Panc1 (cell line): ENCODE results near the gene ANKRD18A. TPM values are rescaled to one million over a fixed set of nuclear protein-coding genes. Genes with fewer than 3 reads are reported as not detected.

Experiments used
- ATAC-seq: fragments of 200-7000 bp; cut with Tn5 transposase; 2 replicates; pipeline ENCODE4 v1.9.1; 2020; ENCODE audit warnings: mild to moderate bottlenecking, moderate library complexity
- BruUV-seq: library from RNA; stranded (reverse); fragments of 400-500 nt; replicated peaks from 2 replicates; lab custom pipeline; 2021; lab: Mats Ljungman, UMichigan
- CTCF ChIA-PET: fragments of 300-600 bp; sonication (Branson Sonifier 250); formaldehyde crosslinking; loops from one replicate; lab custom pipeline; 2022; ENCODE audit warnings: antibody characterized with exemption; lab: Charles Lee
- POLR2A ChIA-PET: fragments of 300-600 bp; sonication (Branson Sonifier 250); formaldehyde crosslinking; loops from one replicate; lab custom pipeline; 2022; ENCODE audit warnings: antibody characterized with exemption; lab: Charles Lee
- DNase-seq: peaks from one replicate; pipeline ENCODE4 v3.0.0-alpha.2; 2010; ENCODE audit warnings: low read depth, low spot score
- H3K27ac ChIP-seq: 2 replicates; pipeline ENCODE4 v1.5.1; 2011; ENCODE audit warnings: mild to moderate bottlenecking, low read length, inconsistent platforms
- H3K27me3 ChIP-seq: fragments of 200-500 bp; sonication (Bioruptor generic); 2 replicates; pipeline ENCODE4 v1.6.0; 2014; ENCODE audit warnings: low read length, inconsistent platforms; ENCODE audit not compliant: control insufficient read depth, insufficient read depth
- H3K36me3 ChIP-seq: fragments of 200-500 bp; sonication (Bioruptor generic); 2 replicates; pipeline ENCODE4 v1.5.1; 2014; ENCODE audit warnings: inconsistent platforms, mild to moderate bottlenecking, low read length, moderate library complexity; ENCODE audit not compliant: control insufficient read depth, insufficient read depth
- H3K4me1 ChIP-seq: 2 replicates; pipeline ENCODE4 v1.5.1; 2011; ENCODE audit warnings: inconsistent platforms, mild to moderate bottlenecking, low read length, moderate library complexity; ENCODE audit not compliant: control insufficient read depth, insufficient read depth
- H3K4me3 ChIP-seq, 2 experiments: 2 replicates each; pipeline ENCODE4 v1.5.1; 2011 to 2012; ENCODE audit warnings: low read depth in 2 of 2, low read length in 2 of 2, mild to moderate bottlenecking in 2 of 2, inconsistent platforms in 1 of 2, moderate library complexity in 1 of 2
- H3K9me3 ChIP-seq: fragments of 200-500 bp; sonication (Bioruptor generic); 2 replicates; pipeline ENCODE4 v1.5.1; 2014; ENCODE audit warnings: low read depth, mild to moderate bottlenecking, inconsistent platforms, low read length, moderate library complexity; ENCODE audit not compliant: control insufficient read depth, insufficient read depth
- CTCF ChIP-seq: fragments of 450-650 bp; IDR thresholded peaks from 2 replicates; pipeline ENCODE4 v1.5.1; 2017; ENCODE audit warnings: mild to moderate bottlenecking
- POLR2AphosphoS5 ChIP-seq: IDR thresholded peaks from 2 replicates; pipeline ENCODE4 v1.6.1; 2012; ENCODE audit warnings: mild to moderate bottlenecking, low read depth, low read length, moderate library complexity
- REST ChIP-seq, 2 experiments: IDR thresholded peaks; 2 replicates each; pipeline ENCODE4 v1.6.1; 2011 to 2012; ENCODE audit warnings: low read depth in 2 of 2, control low read depth in 1 of 2, low read length in 1 of 2, mild to moderate bottlenecking in 1 of 2, moderate library complexity in 1 of 2; ENCODE audit not compliant: insufficient read depth in 1 of 2
- SIN3A ChIP-seq: IDR thresholded peaks from 2 replicates; pipeline ENCODE4 v1.6.1; 2012; ENCODE audit warnings: low read depth, mild to moderate bottlenecking, low read length, moderate library complexity, borderline replicate concordance; ENCODE audit not compliant: insufficient read depth
- TCF7L2 ChIP-seq: IDR thresholded peaks from 2 replicates; pipeline ENCODE4 v1.6.1; 2011; ENCODE audit warnings: mild to moderate bottlenecking, low read depth, low read length, inconsistent platforms
- in situ Hi-C: cut with HindIII; loops from 2 replicates; pipeline ENCODE4 v1.10.0; 2016; ENCODE audit warnings: low sequenced_read_pairs, low pct_unique_long_range_greater_than_20kb
- intact Hi-C: fragments of 100-400 bp; cut with micrococcal nuclease; formaldehyde crosslinking; loops from one replicate; pipeline ENCODE4 v1.10.0; 2022; ENCODE audit not compliant: unreplicated experiment
- total RNA-seq: library from RNA; stranded (reverse); gene quantifications from one replicate; pipeline ENCODE4 v1.2.1, GENCODE V29; 2021; ENCODE audit not compliant: unreplicated experiment

ANKRD18A gene
- total RNA-seq, 1 experiment from 2014 or later: 9.6 TPM

DNA sequence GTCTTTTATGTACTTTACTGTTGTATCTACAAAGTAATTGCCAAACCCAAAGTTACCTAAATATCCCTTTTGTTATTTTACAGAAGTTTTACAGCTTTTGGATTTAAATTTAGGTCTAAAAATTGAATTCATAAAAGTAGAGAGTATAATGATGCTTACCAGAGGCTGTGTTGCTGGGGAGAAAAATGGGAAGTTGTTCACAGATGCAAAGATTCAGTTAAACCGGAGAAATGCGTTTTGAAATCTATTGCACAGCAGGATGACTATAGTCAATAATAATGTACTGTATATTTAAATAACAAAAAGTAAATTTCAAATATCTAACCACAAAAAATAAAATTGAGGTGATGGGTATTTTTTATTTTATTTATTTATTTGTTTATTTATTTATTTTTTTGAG lies 2.6 kb upstream of the ANKRD18A start:
- intact Hi-C loops (loop anchor here (5.0 kb wide), 1 partner anchor 49 kb away; no protein-coding TSS in a partner anchor), in situ Hi-C loops (no loop called here)
- ATAC-seq (no peak), DNase-seq (no peak)
- H3K27ac ChIP-seq: 0 out of 2 replicates have a peak overlapping the region, but pooled peaks have one; percentile 44
- H3K36me3 ChIP-seq: no peaks in the 10 kb centered on the region
- peak overlapping the region in 1 of 2 experiments; percentile 56; a peak in 1 of 4 replicates for H3K4me3 ChIP-seq
- ChIA-PET POLR2A (no interaction called here), CTCF (no interaction called here)
- H3K9me3 ChIP-seq: peaks cover 7% of the 10 kb centered on the region; the same call in 1 of the 2 replicates
- H3K4me1 ChIP-seq: no peaks in the 10 kb centered on the region; the same call in 1 of the 2 replicates
- TSS peak; percentile 73 for BruUV-seq
- H3K27me3 ChIP-seq: no peaks in the 10 kb centered on the region
- TF ChIP-seq CTCF (no peak), TCF7L2 (no peak), REST (IDR thresholded peaks at IDR 0.05; ENCODE audit: insufficient read depth in 1 of 2, low read depth in 2 of 2, low read length in 1 of 2) (no peak), SIN3A (no peak), POLR2AphosphoS5 (no peak)

DNA sequence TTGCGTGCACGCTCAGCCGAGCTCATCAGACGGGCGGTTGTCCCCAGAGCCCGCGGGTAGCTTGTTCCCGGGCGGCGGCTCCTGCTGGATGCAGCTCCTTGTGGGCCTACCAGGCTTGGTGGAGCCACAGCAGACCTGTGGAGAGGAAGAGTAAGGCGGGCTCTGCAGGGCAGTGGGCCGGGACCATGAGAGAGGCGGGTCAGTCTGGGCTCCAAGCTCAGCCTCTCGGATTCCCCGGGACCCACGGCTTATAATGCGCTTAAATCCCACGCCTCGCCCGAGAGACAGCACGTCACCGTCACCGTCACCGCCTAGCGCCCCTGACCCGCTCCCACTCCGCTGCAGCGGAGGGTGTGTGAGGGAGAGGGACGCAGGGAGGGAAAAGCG lies 1.9 kb upstream of the ANKRD18A start:
- POLR2A ChIA-PET: no interaction called here
- ATAC-seq (peak; percentile 70), DNase-seq (no peak)
- H3K4me1 ChIP-seq: no peaks in the 10 kb centered on the region; the same call in 1 of the 2 replicates
- intact Hi-C loops: loop anchor here (5.0 kb wide), 1 partner anchor 50 kb away; no protein-coding TSS in a partner anchor
- CTCF ChIA-PET: no interaction called here
- peaks cover 7% of the 10 kb centered on the region; the same call in 1 of the 2 replicates for H3K9me3 ChIP-seq
- in situ Hi-C loops: no loop called here
- peak overlapping the region; percentile 44 for H3K27ac ChIP-seq
- H3K27me3 ChIP-seq: no peaks in the 10 kb centered on the region
- no TSS peak for BruUV-seq
- TF ChIP-seq CTCF (no peak), REST (IDR thresholded peaks at IDR 0.05; ENCODE audit: insufficient read depth in 1 of 2, low read depth in 2 of 2, low read length in 1 of 2) (no peak), SIN3A (no peak), TCF7L2 (no peak), POLR2AphosphoS5 (no peak)
- H3K4me3 ChIP-seq: peak overlapping the region; percentile 56 to 77
- H3K36me3 ChIP-seq: no peaks in the 10 kb centered on the region
